WTC11 (cell line): ENCODE measurements around the gene ARL1. TPM values are rescaled to one million over a fixed set of nuclear protein-coding genes. Genes with fewer than 3 reads are reported as not detected.

Experiments
- ATAC-seq: fragments of 200-7000 bp; cut with Tn5 transposase; 2 replicates; pipeline ENCODE4 v1.10.0; 2021; ENCODE audit warnings: mild to moderate bottlenecking, moderate library complexity
- Bru-seq: library from RNA; stranded (reverse); fragments of 400-500 nt; gene quantifications from one replicate; lab custom pipeline; 2021; lab: Mats Ljungman, UMichigan
- CTCF ChIA-PET: fragments of 300-600 bp; sonication (Branson Sonifier 250); formaldehyde crosslinking; loops from one replicate; lab custom pipeline; 2021; ENCODE audit warnings: antibody characterized with exemption; lab: Charles Lee
- POLR2A ChIA-PET: fragments of 350-600 bp; sonication (Branson Sonifier 250); formaldehyde crosslinking; loops from one replicate; lab custom pipeline; 2021; ENCODE audit warnings: antibody characterized with exemption; lab: Charles Lee
- DNase-seq: peaks from one replicate; pipeline ENCODE4 v3.0.0; 2021; ENCODE audit warnings: low spot score
- H3K27ac Mint-ChIP-seq: 2 replicates; pipeline ENCODE4 v1.8.0; 2021; ENCODE audit warnings: mixed read lengths
- H3K27me3 Mint-ChIP-seq: 2 replicates; pipeline ENCODE4 v1.8.0; 2021; ENCODE audit warnings: low read depth, mild to moderate bottlenecking, moderate library complexity, mixed read lengths
- H3K36me3 Mint-ChIP-seq: 2 replicates; pipeline ENCODE4 v1.8.0; 2021; ENCODE audit warnings: mixed read lengths
- H3K4me1 Mint-ChIP-seq: 2 replicates; pipeline ENCODE4 v1.8.0; 2022; ENCODE audit warnings: mixed read lengths
- H3K4me3 Mint-ChIP-seq: 2 replicates; pipeline ENCODE4 v1.8.0; 2021; ENCODE audit warnings: mild to moderate bottlenecking, moderate library complexity, mixed read lengths
- H3K9me3 Mint-ChIP-seq: 2 replicates; pipeline ENCODE4 v1.8.0; 2021; ENCODE audit warnings: mixed read lengths
- ATF1 ChIP-seq: sonication (generic); formaldehyde crosslinking; IDR thresholded peaks from 2 replicates; pipeline ENCODE4 v1.8.1; 2023; ENCODE audit warnings: mild to moderate bottlenecking, moderate library complexity, missing genetic modification reagents
- CREB1 ChIP-seq: sonication (generic); formaldehyde crosslinking; IDR thresholded peaks from 2 replicates; pipeline ENCODE4 v1.8.0; 2023; ENCODE audit warnings: mild to moderate bottlenecking, missing genetic modification reagents
- CREM ChIP-seq: sonication (generic); formaldehyde crosslinking; IDR thresholded peaks from 2 replicates; pipeline ENCODE4 v1.8.1; 2022; ENCODE audit warnings: mild to moderate bottlenecking, missing genetic modification reagents, moderate library complexity
- E2F1 ChIP-seq: sonication (generic); formaldehyde crosslinking; IDR thresholded peaks from 2 replicates; pipeline ENCODE4 v1.8.0; 2022; ENCODE audit warnings: mild to moderate bottlenecking, missing genetic modification reagents
- FOXK1 ChIP-seq: sonication (generic); formaldehyde crosslinking; IDR thresholded peaks from 2 replicates; pipeline ENCODE4 v1.8.0; 2022; ENCODE audit warnings: mild to moderate bottlenecking, moderate library complexity, missing genetic modification reagents
- GABPB1 ChIP-seq: sonication (generic); formaldehyde crosslinking; IDR thresholded peaks from 2 replicates; pipeline ENCODE4 v1.8.1; 2023; ENCODE audit warnings: mild to moderate bottlenecking, missing genetic modification reagents
- IRF1 ChIP-seq: sonication (generic); formaldehyde crosslinking; IDR thresholded peaks from 2 replicates; pipeline ENCODE4 v1.8.0; 2023; ENCODE audit warnings: missing genetic modification reagents
- JAZF1 ChIP-seq: fragments of 250-450 bp; sonication (Bioruptor Pico); IDR thresholded peaks from 2 replicates; pipeline ENCODE4 v1.9.0; 2021; ENCODE audit warnings: moderate library complexity, mild to moderate bottlenecking, inconsistent platforms
- MLX ChIP-seq: sonication (generic); formaldehyde crosslinking; IDR thresholded peaks from 2 replicates; pipeline ENCODE4 v1.8.1; 2023; ENCODE audit warnings: mild to moderate bottlenecking, missing genetic modification reagents, moderate library complexity
- MXD4 ChIP-seq: fragments of 250-450 bp; sonication (Bioruptor Pico); IDR thresholded peaks from 2 replicates; pipeline ENCODE4 v1.8.0; 2021; ENCODE audit warnings: mild to moderate bottlenecking, moderate library complexity, borderline replicate concordance
- NFYB ChIP-seq: sonication (generic); formaldehyde crosslinking; conservative IDR thresholded peaks from 2 replicates; pipeline ENCODE4 v1.8.0; 2022; ENCODE audit warnings: low read depth, missing genetic modification reagents
- NR3C1 ChIP-seq: sonication (generic); formaldehyde crosslinking; conservative IDR thresholded peaks from 2 replicates; pipeline ENCODE4 v1.8.1; 2023; ENCODE audit warnings: low read depth, mild to moderate bottlenecking, missing genetic modification reagents
- PRRX2 ChIP-seq: fragments of 250-450 bp; sonication (Bioruptor Pico); IDR thresholded peaks from 2 replicates; pipeline ENCODE4 v1.8.0; 2021; ENCODE audit warnings: mild to moderate bottlenecking
- RORB ChIP-seq: fragments of 250-450 bp; sonication (Bioruptor Pico); IDR thresholded peaks from 2 replicates; pipeline ENCODE4 v1.9.0; 2021; ENCODE audit warnings: mild to moderate bottlenecking
- SMAD3 ChIP-seq: sonication (generic); formaldehyde crosslinking; IDR thresholded peaks from 2 replicates; pipeline ENCODE4 v1.8.0; 2022; ENCODE audit warnings: missing genetic modification reagents, mild to moderate bottlenecking, borderline replicate concordance
- SOX15 ChIP-seq: fragments of 250-450 bp; sonication (Bioruptor Pico); IDR thresholded peaks from 2 replicates; pipeline ENCODE4 v1.9.0; 2021; ENCODE audit warnings: mild to moderate bottlenecking
- SP1 ChIP-seq: sonication (generic); formaldehyde crosslinking; conservative IDR thresholded peaks from 2 replicates; pipeline ENCODE4 v1.8.1; 2022; ENCODE audit warnings: missing genetic modification reagents
- TEAD1 ChIP-seq: sonication (generic); formaldehyde crosslinking; IDR thresholded peaks from 2 replicates; pipeline ENCODE4 v1.8.0; 2022; ENCODE audit warnings: mild to moderate bottlenecking, missing genetic modification reagents
- ZNF219 ChIP-seq: sonication (generic); formaldehyde crosslinking; IDR thresholded peaks from 2 replicates; pipeline ENCODE4 v1.8.0; 2023; ENCODE audit warnings: missing genetic modification reagents, mild to moderate bottlenecking, borderline replicate concordance
- ZNF232 ChIP-seq: sonication (generic); formaldehyde crosslinking; IDR thresholded peaks from 2 replicates; pipeline ENCODE4 v1.8.0; 2022; ENCODE audit warnings: mild to moderate bottlenecking, missing genetic modification reagents
- ZNF263 ChIP-seq: sonication (generic); formaldehyde crosslinking; IDR thresholded peaks from 2 replicates; pipeline ENCODE4 v1.8.1; 2022; ENCODE audit warnings: low read depth, mild to moderate bottlenecking, moderate library complexity, missing genetic modification reagents
- long read RNA-seq, 3 experiments: library from RNA in 1 of 3; library from capped mRNA in 1 of 3; library from polyadenylated mRNA in 1 of 3; unstranded in 2 of 3; stranded (forward) in 1 of 3; transcript quantifications; one replicate each; pipeline ENCODE4 v2.0.0, GENCODE V29; 2021
- total RNA-seq: library from RNA; stranded (reverse); gene quantifications from 3 replicates; pipeline ENCODE4 v1.2.3, GENCODE V29; 2021
- TF ChIP-seq, protein P1 (sequence below): sonication (generic); formaldehyde crosslinking; IDR thresholded peaks from 2 replicates; pipeline ENCODE4 v1.8.0; 2022; ENCODE audit warnings: mild to moderate bottlenecking, missing genetic modification reagents
- TF ChIP-seq, protein P2 (sequence below): fragments of 250-450 bp; sonication (Bioruptor Pico); conservative IDR thresholded peaks from 2 replicates; pipeline ENCODE4 v1.9.0; 2021; ENCODE audit warnings: mild to moderate bottlenecking
- TF ChIP-seq, protein P3 (sequence below): fragments of 250-450 bp; sonication (Bioruptor Pico); IDR thresholded peaks from 2 replicates; pipeline ENCODE4 v1.9.0; 2021; ENCODE audit warnings: moderate library complexity, mild to moderate bottlenecking, inconsistent platforms, borderline replicate concordance
- TF ChIP-seq, protein P4 (sequence below): sonication (generic); formaldehyde crosslinking; IDR thresholded peaks from 2 replicates; pipeline ENCODE4 v1.8.0; 2022; ENCODE audit warnings: missing genetic modification reagents

Gene ARL1
- total RNA-seq (67.8 to 72.3 TPM (median 68.3 TPM) in 3 replicates), Bru-seq, nascent RNA (percentile 86 among the genes with signal in this experiment)
- long read RNA-seq, experiment 1, transcript ARL1-201 (6 exons, 3,241 nt): major isoform, 159 of 180 reads
- long read RNA-seq, experiment 1, partial matches to known transcripts: 3 of 180 reads
- long read RNA-seq, experiment 1, other reads (novel, unspliced or antisense): 11 of 180 reads
- long read RNA-seq, experiment 2, partial matches to known transcripts: 7 of 83 reads
- long read RNA-seq, experiment 2, other reads (novel, unspliced or antisense): 76 of 83 reads
- long read RNA-seq, experiment 3, transcript ARL1-201 (6 exons, 3,241 nt): major isoform, 203 of 233 reads
- long read RNA-seq, experiment 3, partial matches to known transcripts: 6 of 233 reads
- long read RNA-seq, experiment 3, other reads (novel, unspliced or antisense): 18 of 233 reads

DNA sequence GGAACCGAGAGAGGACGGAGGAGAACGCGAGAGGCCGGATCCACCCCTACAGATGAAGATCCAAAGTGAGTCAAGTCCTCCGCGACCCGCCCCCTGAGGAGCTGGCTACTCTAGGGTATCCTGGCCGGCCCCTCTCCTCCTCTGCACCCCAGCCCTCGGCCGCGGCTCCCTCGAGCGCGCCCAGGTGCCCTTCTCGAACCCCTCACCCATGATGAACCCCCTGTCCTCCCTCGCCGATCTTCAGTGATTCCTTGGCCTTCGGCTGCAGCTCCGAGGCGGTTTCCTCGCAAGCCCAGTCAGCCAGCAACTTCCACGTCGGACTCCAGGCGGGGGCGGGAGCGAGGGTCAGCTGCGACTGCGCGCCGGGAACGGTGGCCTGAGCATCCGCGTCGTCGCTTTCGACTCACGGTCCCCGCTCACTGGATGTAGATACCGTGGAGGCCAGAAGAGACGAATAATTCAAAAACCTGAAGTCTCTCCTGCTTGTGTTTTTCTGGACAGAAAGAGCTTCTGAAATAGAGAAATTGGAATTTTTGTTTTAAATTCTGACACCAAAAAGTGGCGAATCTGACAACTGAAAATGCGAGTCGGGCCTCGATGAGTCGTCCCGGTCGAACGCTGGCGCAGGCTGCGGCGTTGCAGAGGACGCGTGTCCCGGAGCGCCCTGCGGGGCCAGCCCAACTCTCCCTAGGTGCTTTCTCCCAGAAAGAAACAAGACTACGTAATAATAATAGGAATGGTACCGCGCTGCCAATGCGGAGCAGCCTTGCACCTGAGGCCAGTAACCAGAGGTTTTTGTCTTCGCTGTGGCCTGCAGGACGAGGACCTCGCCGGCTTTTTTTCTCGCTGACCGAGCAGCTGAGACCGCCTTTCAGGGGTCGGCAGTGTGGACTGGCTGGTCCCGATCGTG lies at the start of gene ARL1:
Gene ARL1, minus strand, starts transcription at position 337 of the 910 bp plus-strand sequence. Its CDS starts 127 bp downstream, at position 210.
- peak; percentile 73 for DNase-seq
- Mint-ChIP-seq H3K4me1 (peaks cover 7% of the 10 kb centered on the region), H3K36me3 (peaks cover 4% of the 10 kb centered on the region), H3K27me3 (no peaks in the 10 kb centered on the region), H3K4me3 (peak within 1 kb of the TSS; percentile 98), H3K27ac (peak within 1 kb of the TSS; percentile 95), H3K9me3 (no peaks in the 10 kb centered on the region)
- ATAC-seq: peak; percentile 85
- ChIA-PET CTCF (interaction anchor here (0.8 to 0.9 kb wide), 2 partner anchors 158 to 364 kb away, joined by 3 read pairs; no protein-coding TSS in a partner anchor), POLR2A (interaction anchor here (0.9 kb wide), 1 partner anchor 67 kb away, joined by 3 read pairs; no protein-coding TSS in a partner anchor)
- TF ChIP-seq GABPB1 (CRISPR knock-in tag) (no peak), CREB1 (CRISPR knock-in tag) (no peak), SOX15 (CRISPR knock-in tag) (no peak), MXD4 (CRISPR knock-in tag) (no peak), E2F1 (CRISPR knock-in tag) (no peak), ZNF263 (CRISPR knock-in tag) (no peak), MLX (no peak), IRF1 (CRISPR knock-in tag) (no peak), CREM (peak; percentile 66; the same call in 1 of the 2 replicates), SP1 (CRISPR knock-in tag) (peak; percentile 33; the same call in 1 of the 2 replicates), ZNF232 (no peak), FOXK1 (CRISPR knock-in tag) (no peak), JAZF1 (no peak), ZNF219 (CRISPR knock-in tag) (no peak), RORB (no peak), NR3C1 (CRISPR knock-in tag) (no peak), NFYB (CRISPR knock-in tag) (no peak), ATF1 (CRISPR knock-in tag) (no peak), SMAD3 (0 out of 2 replicates have a peak, but pooled peaks have one; percentile 21), PRRX2 (no peak), TEAD1 (CRISPR knock-in tag) (0 out of 2 replicates have a peak, but pooled peaks have one; percentile 22)
- TF ChIP-seq, protein P1, sequence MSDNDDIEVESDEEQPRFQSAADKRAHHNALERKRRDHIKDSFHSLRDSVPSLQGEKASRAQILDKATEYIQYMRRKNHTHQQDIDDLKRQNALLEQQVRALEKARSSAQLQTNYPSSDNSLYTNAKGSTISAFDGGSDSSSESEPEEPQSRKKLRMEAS: peak; percentile 85
- TF ChIP-seq, protein P2, sequence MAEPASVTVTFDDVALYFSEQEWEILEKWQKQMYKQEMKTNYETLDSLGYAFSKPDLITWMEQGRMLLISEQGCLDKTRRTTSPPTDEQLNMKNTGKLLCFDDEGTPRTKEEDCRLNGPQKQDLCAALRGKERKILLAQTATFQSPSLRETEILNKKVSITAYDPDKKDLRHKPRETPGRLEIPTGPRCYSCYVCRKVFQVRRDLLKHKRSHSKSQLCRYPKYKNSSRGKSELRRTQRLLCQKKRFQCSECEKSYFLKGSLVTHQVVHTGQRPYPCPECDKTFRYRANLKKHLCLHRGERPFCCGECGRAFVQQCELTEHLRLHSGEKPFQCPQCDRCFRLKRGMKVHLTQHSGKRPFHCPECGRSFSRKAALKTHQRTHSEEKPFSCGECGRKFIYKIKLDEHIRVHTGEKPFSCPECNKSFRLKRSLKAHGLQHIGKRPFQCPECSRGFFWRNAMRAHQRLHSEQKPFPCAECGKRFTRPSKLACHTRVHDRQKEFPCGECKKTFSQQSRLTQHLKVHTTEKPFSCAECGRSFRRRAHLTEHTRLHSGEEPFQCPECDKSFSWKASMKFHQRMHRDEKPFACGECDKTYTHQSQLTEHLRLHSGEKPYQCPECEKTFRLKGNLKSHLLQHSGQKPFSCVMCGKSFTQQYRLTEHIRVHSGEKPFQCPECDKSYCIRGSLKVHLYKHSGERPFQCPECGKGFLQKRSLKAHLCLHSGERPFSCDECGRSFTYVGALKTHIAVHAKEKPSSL (CRISPR knock-in tag): no peak
- TF ChIP-seq, protein P3, sequence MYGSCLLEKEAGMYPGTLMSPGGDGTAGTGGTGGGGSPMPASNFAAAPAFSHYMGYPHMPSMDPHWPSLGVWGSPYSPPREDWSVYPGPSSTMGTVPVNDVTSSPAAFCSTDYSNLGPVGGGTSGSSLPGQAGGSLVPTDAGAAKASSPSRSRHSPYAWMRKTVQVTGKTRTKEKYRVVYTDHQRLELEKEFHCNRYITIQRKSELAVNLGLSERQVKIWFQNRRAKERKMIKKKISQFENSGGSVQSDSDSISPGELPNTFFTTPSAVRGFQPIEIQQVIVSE (CRISPR knock-in tag): no peak
- TF ChIP-seq, protein P4, sequence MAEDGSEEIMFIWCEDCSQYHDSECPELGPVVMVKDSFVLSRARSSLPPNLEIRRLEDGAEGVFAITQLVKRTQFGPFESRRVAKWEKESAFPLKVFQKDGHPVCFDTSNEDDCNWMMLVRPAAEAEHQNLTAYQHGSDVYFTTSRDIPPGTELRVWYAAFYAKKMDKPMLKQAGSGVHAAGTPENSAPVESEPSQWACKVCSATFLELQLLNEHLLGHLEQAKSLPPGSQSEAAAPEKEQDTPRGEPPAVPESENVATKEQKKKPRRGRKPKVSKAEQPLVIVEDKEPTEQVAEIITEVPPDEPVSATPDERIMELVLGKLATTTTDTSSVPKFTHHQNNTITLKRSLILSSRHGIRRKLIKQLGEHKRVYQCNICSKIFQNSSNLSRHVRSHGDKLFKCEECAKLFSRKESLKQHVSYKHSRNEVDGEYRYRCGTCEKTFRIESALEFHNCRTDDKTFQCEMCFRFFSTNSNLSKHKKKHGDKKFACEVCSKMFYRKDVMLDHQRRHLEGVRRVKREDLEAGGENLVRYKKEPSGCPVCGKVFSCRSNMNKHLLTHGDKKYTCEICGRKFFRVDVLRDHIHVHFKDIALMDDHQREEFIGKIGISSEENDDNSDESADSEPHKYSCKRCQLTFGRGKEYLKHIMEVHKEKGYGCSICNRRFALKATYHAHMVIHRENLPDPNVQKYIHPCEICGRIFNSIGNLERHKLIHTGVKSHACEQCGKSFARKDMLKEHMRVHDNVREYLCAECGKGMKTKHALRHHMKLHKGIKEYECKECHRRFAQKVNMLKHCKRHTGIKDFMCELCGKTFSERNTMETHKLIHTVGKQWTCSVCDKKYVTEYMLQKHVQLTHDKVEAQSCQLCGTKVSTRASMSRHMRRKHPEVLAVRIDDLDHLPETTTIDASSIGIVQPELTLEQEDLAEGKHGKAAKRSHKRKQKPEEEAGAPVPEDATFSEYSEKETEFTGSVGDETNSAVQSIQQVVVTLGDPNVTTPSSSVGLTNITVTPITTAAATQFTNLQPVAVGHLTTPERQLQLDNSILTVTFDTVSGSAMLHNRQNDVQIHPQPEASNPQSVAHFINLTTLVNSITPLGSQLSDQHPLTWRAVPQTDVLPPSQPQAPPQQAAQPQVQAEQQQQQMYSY (CRISPR knock-in tag): no peak
